ELF-1 (cell line): Measurements from ENCODE around the gene TOMT.

Experiments
- DNase-seq: peaks from one replicate; pipeline ENCODE4 v3.0.0-alpha.2; 2016; ENCODE audit warnings: low read depth, low spot score

TOMT gene, protein sequence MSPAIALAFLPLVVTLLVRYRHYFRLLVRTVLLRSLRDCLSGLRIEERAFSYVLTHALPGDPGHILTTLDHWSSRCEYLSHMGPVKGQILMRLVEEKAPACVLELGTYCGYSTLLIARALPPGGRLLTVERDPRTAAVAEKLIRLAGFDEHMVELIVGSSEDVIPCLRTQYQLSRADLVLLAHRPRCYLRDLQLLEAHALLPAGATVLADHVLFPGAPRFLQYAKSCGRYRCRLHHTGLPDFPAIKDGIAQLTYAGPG

DNA sequence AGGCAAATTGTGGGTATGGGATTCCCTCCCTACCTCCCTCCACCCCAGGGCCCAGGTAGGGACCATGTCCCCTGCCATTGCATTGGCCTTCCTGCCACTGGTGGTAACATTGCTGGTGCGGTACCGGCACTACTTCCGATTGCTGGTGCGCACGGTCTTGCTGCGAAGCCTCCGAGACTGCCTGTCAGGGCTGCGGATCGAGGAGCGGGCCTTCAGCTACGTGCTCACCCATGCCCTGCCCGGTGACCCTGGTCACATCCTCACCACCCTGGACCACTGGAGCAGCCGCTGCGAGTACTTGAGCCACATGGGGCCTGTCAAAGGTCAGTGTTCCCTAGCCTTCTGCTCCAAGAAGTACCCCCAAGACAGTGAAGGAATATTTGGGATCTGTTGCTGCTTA, at the start of gene TOMT:
Gene TOMT, plus strand, starts transcription at position 37 of the 400 bp plus-strand sequence. Its CDS starts 28 bp downstream, at position 65.
- no peak for DNase-seq

DNA sequence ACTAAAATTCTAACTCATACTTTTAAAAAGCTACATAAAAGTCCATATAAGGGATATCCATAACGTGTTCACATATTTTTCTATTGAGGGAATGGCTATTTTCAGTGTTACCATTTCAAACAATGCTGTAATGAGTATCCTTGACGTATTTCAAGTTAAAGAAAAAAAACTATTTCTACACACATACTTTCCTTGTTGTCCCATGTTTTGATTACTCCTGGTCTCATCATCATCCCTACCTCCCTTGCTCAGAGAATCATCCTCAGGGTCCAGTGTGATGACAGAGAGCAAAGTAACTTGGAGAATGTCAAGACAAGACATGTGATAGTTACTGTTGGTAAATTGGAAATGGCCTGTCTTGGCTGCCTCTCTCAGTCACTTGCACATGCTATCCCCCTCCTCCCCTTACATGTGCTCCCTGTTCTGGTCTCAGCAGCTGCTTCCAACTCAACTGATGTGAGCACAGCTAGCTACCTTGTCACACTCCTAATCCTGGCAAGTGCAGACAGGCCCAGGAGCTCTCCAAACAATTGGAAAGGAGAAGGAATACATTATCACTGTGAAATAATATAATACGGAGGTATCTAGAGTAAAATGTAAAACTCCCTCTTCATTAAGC, 47.2 kb upstream of the TOMT start:
- no peak for DNase-seq

DNA sequence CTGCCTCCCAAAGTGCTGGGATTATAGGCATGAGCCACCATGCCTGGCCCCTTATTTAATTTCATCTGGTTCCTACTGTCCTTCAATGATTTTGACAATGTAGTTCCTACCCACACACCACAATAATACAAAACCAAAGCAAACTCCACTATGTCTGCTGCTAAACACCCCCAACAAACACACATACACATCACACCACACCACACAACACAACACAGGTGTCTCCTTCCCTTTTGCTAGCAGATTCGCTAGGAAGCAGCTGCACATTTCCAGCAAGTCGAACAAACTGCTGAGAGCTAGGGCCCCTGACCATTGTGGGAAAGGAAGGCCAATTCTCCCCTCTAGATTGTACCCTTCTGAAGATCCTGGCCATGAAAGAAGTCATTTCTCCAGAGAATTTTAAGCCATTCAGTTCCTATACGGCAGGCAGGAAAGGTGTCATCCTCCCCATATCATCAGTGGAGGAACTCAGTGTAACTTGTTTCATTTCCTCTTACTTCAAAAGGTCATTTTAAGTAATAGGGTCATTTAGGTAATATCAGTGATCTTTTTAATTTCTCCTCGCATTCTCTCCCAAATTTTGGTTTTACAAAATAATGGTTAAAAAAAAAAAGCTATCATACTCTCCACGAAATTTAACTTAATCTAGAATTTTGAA, 43.9 kb upstream of the TOMT start:
- no peak for DNase-seq

DNA sequence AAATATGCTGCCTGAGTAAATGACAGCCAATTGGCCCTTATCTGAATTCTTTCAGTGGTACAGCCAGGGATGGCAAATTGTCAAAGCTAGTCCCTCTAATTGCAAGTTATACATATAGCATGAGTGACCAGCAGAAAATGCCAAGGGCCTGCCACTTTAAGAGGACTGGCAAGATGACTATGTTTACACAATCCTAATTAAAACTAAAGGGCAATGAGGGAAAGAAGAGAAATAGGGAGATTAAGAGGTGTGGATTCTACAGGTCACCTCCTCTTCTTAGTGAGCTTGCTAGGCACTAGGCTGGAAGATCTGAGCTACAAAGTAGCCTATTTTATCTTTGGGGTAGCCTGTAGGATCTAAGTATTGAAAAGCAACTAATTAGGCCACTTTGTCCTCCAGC, 38.9 kb upstream of the TOMT start:
- no peak for DNase-seq

DNA sequence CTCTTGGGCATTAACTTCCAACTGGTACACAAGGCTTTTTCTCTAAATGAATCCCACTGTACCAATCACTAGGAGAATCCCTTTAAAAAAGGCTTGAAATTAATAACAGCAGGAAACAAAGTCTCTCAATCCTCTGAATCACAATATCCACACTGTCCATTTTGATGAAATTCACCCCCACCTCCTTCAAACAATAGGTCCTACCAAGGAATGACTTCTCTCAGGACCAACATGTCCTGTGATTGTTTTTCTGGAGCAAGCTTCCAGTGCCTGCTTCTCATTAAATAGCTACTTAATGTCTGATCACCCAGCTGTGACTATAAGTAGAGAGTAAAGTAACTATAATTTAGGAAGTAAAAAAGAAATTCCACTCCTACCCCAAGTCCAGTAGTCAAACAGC, 38.5 kb upstream of the TOMT start:
- DNase-seq, result no peak

DNA sequence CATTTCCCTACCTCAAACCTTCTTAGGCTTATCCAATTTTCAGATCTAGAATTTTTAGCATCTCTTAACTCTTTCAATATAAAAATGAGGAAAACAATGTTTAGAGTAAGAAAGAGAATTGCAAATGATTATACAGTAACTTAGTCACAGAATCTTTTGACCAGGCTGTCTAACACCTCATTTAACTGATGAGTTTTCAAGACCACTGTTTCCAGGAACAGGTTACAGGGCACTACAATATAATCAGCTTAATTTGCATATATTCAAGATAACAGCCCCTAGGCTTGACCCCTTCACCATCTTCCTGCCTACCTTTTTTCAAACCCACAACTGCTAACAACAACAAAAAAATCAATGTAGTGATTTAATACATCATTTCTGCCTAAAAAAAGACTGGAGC, 38.0 kb upstream of the TOMT start:
- DNase-seq, result no peak

DNA sequence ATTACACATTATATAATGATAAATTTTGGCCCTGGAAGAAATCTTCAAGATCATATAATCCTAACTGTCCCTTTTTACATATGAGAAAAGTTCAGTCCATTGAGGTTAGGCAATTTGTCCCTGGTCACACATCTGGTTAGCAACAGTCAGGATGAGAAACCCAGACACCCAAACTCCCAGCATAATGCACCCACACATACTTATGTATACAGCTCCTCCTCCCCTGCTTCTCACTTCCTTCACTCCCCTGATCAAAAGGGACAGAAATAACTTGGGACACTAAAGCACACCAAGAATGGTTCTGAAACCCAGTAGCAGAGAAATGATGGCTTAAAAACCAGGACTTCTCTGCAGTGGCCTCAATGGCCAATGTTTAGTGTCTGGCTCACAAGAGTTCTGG, 36.5 kb upstream of the TOMT start:
- no peak for DNase-seq

DNA sequence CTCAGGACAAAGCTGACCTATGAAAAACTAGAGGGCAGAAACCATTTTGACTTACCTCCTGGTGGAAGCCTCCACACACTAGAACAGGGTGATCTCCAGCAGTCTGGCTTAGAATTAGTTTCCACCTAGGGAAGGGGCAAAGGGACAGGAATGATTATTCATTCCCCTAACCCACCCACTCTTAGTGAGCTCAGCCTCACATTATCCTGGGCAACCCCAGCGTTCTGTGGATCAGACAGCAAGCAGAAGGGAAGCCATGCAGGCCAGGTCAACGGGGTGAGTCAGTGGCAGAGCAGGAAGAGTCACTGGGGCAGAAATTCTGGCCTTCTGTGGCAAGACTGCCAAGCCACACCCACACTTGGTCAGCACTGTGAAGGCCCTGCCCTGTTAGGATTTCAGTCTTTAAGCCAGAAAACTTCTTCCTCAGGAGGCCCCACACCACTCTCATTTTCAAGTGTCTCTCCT, 35.9 kb upstream of the TOMT start:
- DNase-seq, result peak; percentile 53

DNA sequence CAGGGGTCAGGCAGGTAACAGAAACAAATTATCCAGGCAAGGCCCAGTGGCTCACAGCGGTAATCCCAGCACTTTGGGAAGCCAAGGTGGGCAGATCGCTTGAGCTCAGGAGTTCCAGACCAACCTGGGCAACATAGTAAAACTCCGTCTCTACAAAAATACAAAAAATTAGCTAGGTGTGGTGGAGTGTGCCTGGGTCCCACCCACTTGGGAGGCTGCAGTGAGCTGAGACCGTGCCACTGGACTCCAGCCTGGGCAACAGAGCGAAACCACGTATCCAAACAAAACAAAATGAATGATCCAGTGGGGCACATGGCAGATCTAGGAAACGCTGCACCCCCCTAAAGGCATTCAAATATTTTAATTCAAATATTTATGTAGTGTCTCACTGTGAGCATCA, 35.2 kb upstream of the TOMT start:
- no peak for DNase-seq

DNA sequence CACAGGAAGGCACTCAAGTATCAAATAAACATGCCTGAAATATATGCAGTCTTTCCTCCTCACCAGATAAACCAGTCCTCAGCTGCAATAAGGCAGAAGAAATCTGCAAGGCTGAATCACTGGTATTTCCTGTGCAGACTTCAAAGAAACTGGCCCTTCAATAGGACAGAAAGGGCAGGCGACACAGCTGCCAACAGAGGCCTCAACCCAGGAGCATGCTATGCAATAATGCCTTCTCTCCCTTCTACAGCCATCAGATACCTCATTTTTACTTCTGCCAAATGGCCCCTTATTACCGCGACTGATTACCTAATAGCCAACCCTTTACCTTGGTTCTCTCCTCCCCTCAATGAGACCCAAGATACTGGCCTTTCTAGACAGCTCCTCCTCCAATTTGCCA, 33.4 kb upstream of the TOMT start:
- peak; percentile 44 for DNase-seq

DNA sequence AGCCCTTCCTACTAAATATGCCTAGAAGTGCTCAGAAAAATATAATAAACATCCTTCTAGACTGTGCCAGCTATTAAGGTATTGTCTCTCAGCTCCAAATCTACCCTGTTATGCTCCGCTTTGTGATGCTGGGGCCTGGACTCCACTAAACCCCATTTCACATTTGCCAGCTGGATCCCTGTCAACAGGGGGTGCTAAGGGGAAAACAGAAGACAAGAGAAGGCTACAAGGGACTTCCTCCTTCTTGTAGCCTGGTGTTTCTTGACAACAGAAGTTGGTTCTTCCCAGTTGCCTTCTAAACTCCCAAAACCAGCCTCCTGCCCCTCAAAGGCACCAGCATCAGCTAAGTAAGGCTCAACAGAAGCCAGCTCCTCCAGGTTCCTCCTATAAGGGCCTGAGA, 30.6 kb upstream of the TOMT start:
- peak; percentile 34 for DNase-seq

DNA sequence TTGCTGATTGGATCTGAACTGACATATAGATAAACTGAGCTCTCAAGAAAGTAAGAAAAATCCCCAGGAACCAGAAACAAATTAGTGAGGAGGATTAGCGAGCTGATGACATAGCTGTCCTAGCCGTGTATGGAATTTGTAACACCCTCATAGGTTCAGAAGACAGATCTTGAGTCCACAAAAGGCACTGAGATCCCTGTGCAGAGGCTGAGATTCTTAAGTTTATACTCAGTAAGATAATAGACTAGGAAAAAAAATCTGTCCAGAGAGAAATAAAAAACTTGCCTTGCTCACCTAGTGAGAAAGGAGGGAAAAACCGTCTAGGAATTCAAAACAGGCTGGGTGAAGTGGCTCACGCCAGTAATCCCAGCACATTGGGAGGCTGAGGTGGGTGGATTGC, 30.0 kb upstream of the TOMT start:
- no peak for DNase-seq

DNA sequence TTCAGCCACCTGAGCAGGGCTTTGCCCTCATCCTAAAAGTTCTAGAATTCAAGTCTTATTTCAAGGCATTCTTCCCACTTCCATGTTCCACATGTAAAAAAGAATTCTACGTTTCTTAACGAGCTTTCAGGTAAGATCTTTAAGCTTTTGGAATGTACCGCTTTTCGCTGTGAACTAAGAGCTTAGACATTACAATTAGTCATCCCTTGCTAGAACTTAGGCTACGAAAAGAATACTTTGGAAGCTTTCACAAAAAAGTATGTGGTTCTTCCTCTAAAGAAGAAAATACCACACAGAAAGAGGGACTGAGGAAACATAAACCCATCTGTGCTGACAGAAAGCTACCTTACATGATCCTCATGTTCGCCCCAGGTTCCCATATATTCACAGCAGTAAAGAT, 27.2 kb upstream of the TOMT start:
- DNase-seq, result no peak

DNA sequence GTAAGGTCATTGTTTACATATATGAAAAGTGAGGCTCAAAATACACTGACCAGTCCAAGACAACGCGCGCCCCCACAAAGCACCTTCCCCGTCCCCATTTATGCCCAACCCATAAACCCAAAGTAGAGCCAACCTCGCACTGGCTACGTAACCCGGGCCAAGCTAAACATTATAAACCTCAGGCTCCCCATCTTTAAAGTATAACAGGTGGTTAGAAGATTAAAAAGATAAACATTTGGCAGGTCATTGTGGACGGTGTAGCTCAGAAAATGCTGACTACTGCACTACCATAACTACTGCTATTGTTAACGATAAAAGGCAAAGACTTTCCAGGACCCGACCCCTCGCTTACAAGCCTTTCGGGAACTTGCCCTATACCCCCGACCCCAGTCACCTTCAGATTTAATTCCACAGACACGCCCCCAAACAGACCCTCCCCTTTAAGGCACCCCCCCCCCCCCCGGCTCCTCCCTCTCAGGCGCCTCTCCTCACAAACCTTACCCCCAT, 25.9 kb upstream of the TOMT start:
- DNase-seq, result peak; percentile 16

DNA sequence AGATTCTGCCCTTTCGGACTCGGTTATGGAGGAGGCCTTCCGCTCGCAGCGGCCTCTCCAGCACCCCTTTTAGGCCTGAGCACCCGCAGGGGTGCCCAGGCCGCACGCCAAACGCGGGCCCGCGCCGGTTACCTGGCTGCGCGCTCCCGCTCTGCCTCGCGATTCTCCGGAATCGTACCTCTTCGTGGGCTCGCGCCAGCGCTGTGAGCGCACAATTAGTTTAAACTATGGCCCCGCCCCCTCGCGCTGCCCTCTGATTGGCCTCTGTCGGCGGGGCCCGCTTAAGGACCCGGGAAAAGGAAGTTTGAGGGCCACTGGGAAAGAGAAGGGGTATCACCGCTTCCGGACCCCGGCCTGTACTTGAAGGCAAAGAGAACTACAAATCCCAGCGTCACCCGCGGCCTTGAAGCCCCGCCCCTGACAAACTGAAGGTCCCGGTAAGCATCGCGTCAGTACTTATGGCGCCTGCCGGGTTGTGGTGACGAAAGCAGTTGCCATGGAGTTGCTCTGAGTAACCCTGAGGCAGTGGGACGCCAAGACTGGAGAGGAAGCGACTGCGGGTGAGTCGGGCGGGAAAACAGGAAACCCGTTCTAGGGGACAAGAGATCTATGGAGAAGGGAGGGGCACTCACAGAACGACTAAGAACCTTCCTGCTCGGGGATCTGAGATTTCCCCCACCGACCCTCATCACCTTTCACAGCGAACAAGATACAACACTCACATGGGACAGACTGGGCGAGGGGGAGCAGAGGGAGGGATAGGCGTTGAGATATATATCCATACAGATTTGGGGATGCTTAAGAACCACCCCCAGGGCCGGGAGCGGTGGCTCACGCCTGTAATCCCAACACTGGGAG, 25.2 kb upstream of the TOMT start, which contains the start of the genes LRRC51 and NUMA1:
Gene LRRC51, plus strand, starts transcription at position 525 of the 858 bp plus-strand sequence. CDS start 8,234 bp downstream, outside the sequence.
Gene NUMA1, minus strand, starts transcription at position 217 of the 858 bp plus-strand sequence. CDS start 44,599 bp downstream, outside the sequence.
- DNase-seq, result peak; percentile 100

DNA sequence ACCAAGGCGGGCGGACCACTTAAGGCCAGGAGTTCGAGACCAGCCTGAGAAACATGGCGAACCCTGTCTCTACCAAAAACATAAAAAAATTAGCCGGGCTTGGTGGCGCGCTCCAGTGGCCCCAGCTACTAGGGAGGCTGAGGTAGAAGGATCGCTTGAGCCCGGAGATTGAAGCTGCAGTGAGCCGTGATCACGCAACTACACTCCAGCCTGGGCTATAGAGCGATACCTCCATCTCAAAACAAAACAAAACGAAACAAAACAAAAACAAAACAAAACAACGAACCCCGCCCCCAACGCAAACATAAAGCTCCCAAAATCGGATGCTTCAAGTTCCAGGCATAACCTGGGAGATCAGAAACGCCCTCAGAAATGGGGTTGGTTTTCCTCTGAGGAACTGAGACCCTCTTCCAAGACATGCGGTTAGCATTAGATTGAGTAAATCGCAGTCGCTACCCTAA, 24.5 kb upstream of the TOMT start:
- DNase-seq, result no peak

DNA sequence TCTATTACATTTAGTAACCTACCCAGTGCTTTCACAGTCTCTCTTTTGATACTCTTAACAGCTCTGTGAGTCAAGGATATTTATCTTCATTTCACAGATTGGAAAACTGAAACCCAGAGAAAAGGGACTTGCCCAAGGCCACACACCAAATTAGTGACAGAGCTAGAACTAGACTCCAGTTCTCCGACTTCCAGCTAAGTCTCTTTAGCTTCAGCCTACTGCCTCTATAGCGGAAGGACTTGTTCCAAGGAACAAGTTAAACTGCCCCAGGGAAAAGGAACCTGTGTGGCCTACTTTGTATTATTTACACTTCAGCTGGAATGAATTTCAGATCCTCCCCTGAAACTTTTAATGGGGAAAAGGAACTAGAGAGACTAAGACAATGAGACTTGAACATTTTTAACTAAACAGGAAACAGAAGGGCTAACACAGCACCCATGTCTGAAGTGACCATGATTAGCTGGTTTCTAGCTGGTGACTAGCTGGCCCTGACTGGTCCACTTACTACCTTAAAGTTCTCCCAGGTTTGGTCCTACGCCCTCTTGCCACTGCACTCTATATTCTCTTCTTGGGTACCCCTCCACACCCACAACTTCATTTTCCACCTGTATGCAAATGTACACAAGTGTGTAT, 23.8 kb upstream of the TOMT start:
- peak; percentile 55 for DNase-seq

DNA sequence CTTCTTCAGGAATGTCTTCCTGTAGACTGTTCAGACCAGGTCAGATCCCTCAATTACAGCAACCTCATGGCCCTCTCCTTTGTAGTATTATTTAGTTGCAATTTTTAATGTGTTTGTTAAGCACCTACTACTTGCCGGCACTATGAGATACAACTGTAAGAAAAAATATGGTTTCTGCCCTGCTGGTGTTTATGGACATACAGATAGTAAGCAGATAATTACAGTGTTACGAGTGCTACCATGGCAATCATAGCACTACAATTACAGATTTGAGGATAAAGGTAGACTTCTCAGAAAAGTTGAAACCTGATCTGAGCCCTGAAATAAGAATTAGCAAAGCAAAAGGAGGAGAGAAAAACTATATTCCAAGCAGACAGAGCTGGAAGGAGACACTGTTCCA, 22.3 kb upstream of the TOMT start:
- DNase-seq, result no peak

DNA sequence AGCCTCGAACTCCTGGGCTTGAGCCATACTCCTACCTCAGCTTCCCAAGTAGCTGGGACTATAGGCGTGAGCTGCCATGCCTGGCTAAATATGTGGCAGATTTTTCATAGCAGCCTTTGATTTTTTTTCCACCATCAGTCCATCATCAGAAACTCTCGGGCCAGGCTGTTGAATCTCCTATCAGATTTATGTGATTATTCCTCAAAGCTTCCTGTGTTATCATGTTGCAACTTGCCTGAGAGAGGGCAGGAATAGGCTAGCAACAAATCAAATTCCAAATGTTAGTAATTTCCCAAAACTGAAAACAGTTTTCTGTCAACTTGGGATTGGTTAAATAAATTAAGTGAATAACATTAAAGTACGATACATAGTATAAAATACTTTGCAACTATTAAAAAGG, 21.6 kb upstream of the TOMT start:
- DNase-seq, result no peak

DNA sequence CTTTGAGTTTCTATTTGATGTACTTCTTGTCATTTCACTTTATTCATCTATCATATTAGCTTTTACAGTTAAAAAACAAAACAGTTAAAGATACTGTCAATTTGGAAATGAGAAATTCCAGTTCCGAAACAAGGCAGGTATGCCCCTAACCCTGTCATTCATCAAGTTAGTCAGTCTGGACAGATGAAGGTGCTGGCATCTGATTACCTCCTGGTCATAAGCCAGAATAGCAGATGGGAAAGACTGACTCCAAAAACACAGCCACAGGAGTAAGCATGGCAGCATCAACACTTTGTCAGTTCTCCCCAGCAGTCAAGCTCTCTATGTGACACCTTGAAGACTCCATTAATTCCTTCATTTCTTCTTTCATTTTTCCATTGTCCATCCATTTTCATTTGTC, 20.8 kb upstream of the TOMT start:
- no peak for DNase-seq
